NCI-H524 treated with DMSO at 0.1 percent for 48 hours (cell line): ENCODE results near the gene PSD2.

ENCODE experiments used
- DNase-seq: peaks from one replicate; lab custom pipeline; 2025; lab: John Stamatoyannopoulos, UW

Gene PSD2

GRCh38 chr5:139811274-139811607 is 15.6 kb downstream of the PSD2 start:
- no peak for DNase-seq

GRCh38 chr5:139812323-139812722 is 16.7 kb downstream of the PSD2 start:
- DNase-seq: no peak

GRCh38 chr5:139812836-139813805 is 17.5 kb downstream of the PSD2 start:
- DNase-seq: no peak

- DNase-seq: no peak
Measured at GRCh38 chr5:139814191-139814601, 18.6 kb downstream of the PSD2 start.

GRCh38 chr5:139814704-139815280 is 19.2 kb downstream of the PSD2 start:
- DNase-seq: no peak

- no peak for DNase-seq
Measured at GRCh38 chr5:139816566-139816965, 21.0 kb downstream of the PSD2 start.

- no peak for DNase-seq
Measured at GRCh38 chr5:139817362-139817761, 21.8 kb downstream of the PSD2 start.

GRCh38 chr5:139817970-139818369 is 22.4 kb downstream of the PSD2 start:
- no peak for DNase-seq

GRCh38 chr5:139820130-139820529 is 24.5 kb downstream of the PSD2 start:
- no peak for DNase-seq

- DNase-seq: no peak
Measured at GRCh38 chr5:139820606-139821005, 25.0 kb downstream of the PSD2 start.

- DNase-seq: no peak
Measured at GRCh38 chr5:139821806-139822552, 26.4 kb downstream of the PSD2 start.

- DNase-seq: no peak
Measured at GRCh38 chr5:139822553-139823425, 27.2 kb downstream of the PSD2 start.

- no peak for DNase-seq
Measured at GRCh38 chr5:139823757-139824355, 28.2 kb downstream of the PSD2 start.

- no peak for DNase-seq
Measured at GRCh38 chr5:139825690-139826089, 30.1 kb downstream of the PSD2 start.

GRCh38 chr5:139828207-139828895 is 32.7 kb downstream of the PSD2 start:
- no peak for DNase-seq

GRCh38 chr5:139829471-139829870 is 33.9 kb downstream of the PSD2 start:
- DNase-seq: no peak

- no peak for DNase-seq
Measured at GRCh38 chr5:139831624-139832023, 36.0 kb downstream of the PSD2 start.

- no peak for DNase-seq
Measured at GRCh38 chr5:139833525-139833924, 37.9 kb downstream of the PSD2 start.

GRCh38 chr5:139835656-139836055 is 40.0 kb downstream of the PSD2 start:
- no peak for DNase-seq

- DNase-seq: no peak
Measured at GRCh38 chr5:139836469-139837208, 41.0 kb downstream of the PSD2 start.
